ENCODE data around the gene ULBP1. TPM values are rescaled to one million over a fixed set of nuclear protein-coding genes. Genes with fewer than 3 reads are reported as not detected.
"Not testable (repeated sequence)": the region's sequence is repeated elsewhere in the genome, so short reads cannot be mapped to it uniquely, and the experiment has no call there.

The ULBP1 gene
- total RNA-seq, 4 donors from 2014 or later: 0.34 to 0.47 TPM; not detected in 2

DNA sequence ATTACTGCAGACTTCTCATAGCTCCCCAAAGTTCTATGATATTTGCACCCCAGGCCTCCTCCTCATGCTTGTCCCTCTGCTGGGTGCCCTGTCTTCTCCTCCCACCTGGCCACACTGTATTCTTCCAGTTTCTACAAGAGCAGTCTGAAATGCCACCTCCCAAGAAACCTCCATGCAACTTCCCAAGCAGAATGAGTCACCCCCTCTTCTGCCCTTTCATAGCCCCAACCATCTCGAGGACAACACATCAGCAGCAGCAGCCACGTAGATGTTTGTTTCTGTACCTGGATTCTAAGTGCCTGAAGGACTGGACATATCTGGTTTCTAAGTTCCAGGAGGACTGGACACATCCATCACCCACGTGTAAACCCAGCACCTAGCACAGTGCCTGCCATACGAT lies 28.5 kb upstream of the ULBP1 start:
- WGBS: 60% methylated on average over 4 of the region's 4 CpGs
- peaks cover 97% of the 10 kb centered on the region for H3K27me3 ChIP-seq
- DNase-seq (ENCODE audit: low spot score in 2 of 2): no peak

GRCh38 chr6:149935668-149936067 lies 28.1 kb upstream of the ULBP1 start:
- peaks cover 97% of the 10 kb centered on the region for H3K27me3 ChIP-seq
- H3K9me3 ChIP-seq: no peaks in the 10 kb centered on the region
- H3K4me3 ChIP-seq: no peak overlapping the region
- no peak for TF ChIP-seq POLR2AphosphoS5 (IDR thresholded peaks at IDR 0.05)
- no peak for TF ChIP-seq POLR2A (IDR thresholded peaks at IDR 0.05)
- no peak for TF ChIP-seq EP300 (IDR thresholded peaks at IDR 0.05)
- TF ChIP-seq, protein P1, sequence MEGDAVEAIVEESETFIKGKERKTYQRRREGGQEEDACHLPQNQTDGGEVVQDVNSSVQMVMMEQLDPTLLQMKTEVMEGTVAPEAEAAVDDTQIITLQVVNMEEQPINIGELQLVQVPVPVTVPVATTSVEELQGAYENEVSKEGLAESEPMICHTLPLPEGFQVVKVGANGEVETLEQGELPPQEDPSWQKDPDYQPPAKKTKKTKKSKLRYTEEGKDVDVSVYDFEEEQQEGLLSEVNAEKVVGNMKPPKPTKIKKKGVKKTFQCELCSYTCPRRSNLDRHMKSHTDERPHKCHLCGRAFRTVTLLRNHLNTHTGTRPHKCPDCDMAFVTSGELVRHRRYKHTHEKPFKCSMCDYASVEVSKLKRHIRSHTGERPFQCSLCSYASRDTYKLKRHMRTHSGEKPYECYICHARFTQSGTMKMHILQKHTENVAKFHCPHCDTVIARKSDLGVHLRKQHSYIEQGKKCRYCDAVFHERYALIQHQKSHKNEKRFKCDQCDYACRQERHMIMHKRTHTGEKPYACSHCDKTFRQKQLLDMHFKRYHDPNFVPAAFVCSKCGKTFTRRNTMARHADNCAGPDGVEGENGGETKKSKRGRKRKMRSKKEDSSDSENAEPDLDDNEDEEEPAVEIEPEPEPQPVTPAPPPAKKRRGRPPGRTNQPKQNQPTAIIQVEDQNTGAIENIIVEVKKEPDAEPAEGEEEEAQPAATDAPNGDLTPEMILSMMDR (IDR thresholded peaks at IDR 0.05): no peak
- WGBS: 71% methylated on average over 2 of the region's 2 CpGs
- no peaks in the 10 kb centered on the region for H3K36me3 ChIP-seq
- peaks cover 13% of the 10 kb centered on the region for H3K4me1 ChIP-seq
- DNase-seq (ENCODE audit: low spot score in 2 of 2): peak in 1 of 2 donors; percentile 40
- H3K27ac ChIP-seq: no peak overlapping the region

More for the DNA sequence above, 28.5 kb upstream of the ULBP1 start:
- Histone ChIP-seq H3K4me1 (peaks cover 13% of the 10 kb centered on the region), H3K4me3 (no peak overlapping the region), H3K36me3 (no peaks in the 10 kb centered on the region), H3K9me3 (no peaks in the 10 kb centered on the region), H3K27ac (no peak overlapping the region)
- no peak for TF ChIP-seq POLR2A (IDR thresholded peaks at IDR 0.05)
- TF ChIP-seq POLR2AphosphoS5 (IDR thresholded peaks at IDR 0.05): no peak
- no peak for TF ChIP-seq EP300 (IDR thresholded peaks at IDR 0.05)
- TF ChIP-seq, protein P1 (IDR thresholded peaks at IDR 0.05): no peak

- no peak for DNase-seq (ENCODE audit: low spot score in 2 of 2)
- no peaks in the 10 kb centered on the region for H3K9me3 ChIP-seq
- no peaks in the 10 kb centered on the region for H3K36me3 ChIP-seq
- TF ChIP-seq, protein P1 (IDR thresholded peaks at IDR 0.05): no peak
- H3K27me3 ChIP-seq: peaks cover 96% of the 10 kb centered on the region
- WGBS: 53% methylated on average over 2 of the region's 2 CpGs
- H3K27ac ChIP-seq: no peak overlapping the region
- peaks cover 22% of the 10 kb centered on the region for H3K4me1 ChIP-seq
- H3K4me3 ChIP-seq: no peak overlapping the region
Measured at GRCh38 chr6:149936743-149937142, 27.0 kb upstream of the ULBP1 start.

GRCh38 chr6:149938013-149938570 lies 25.7 kb upstream of the ULBP1 start:
- not testable (repeated sequence) for H3K27ac ChIP-seq; DNase-seq (ENCODE audit: low spot score in 2 of 2); H3K36me3 ChIP-seq; H3K9me3 ChIP-seq
- Histone ChIP-seq H3K4me1 (peaks cover 29% of the 10 kb centered on the region), H3K4me3 (peak overlapping the region; percentile 58), H3K27me3 (peaks cover 90% of the 10 kb centered on the region)
- 1% methylated on average over 11 of the region's 20 CpGs for WGBS

DNA sequence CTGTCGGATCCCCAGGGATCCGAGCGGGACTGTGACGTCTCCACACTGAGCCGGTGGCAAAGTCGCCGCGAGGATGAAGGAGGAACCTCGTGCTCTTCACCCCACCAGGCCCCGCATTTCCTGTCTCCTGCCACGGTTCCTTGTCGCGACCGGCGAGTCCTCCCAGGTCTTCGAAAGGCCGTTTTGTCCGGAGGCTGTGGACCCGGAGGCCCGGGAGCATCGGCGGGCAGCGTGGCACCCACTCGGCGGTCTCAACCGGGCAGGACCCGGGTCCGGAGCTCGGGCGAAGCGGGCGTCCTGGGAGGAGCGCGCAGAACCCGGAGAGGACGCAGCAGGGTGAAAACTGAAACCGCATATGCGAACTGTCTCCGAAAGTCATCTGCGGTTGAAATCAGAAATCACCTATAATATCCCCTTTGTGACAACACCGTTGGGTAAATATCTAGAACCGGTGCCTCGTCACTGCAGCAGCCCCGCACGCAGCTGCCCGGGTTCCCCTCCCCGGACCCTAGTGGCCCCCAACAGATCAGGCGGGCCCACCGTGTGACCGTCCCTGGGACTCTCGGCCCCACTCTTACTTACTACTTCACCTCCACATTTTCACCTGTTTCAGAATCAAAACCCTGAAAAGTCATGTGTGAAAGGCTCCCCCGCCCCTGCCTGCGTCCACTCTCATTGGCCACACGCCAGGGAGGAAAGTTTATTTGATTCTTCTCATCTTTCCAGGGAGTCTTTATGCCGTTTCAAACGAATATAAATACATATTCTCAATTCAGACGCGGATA lies 25.0 kb upstream of the ULBP1 start:
- Histone ChIP-seq H3K36me3 (no peaks in the 10 kb centered on the region), H3K4me1 (peaks cover 29% of the 10 kb centered on the region), H3K9me3 (no peaks in the 10 kb centered on the region), H3K4me3 (peak overlapping the region; percentile 58), H3K27ac (no peak overlapping the region), H3K27me3 (peaks cover 84% of the 10 kb centered on the region)
- WGBS: 1% methylated on average over 32 of the region's 58 CpGs
- TF ChIP-seq, protein P1 (IDR thresholded peaks at IDR 0.05): no peak
- TF ChIP-seq POLR2AphosphoS5 (IDR thresholded peaks at IDR 0.05) (no peak), POLR2A (IDR thresholded peaks at IDR 0.05) (no peak), EP300 (IDR thresholded peaks at IDR 0.05) (no peak)
- DNase-seq (ENCODE audit: low spot score in 2 of 2): peak in 1 of 2 donors; percentile 77
